ENCODE measurements around the gene NCSTN.

The NCSTN gene

DNA sequence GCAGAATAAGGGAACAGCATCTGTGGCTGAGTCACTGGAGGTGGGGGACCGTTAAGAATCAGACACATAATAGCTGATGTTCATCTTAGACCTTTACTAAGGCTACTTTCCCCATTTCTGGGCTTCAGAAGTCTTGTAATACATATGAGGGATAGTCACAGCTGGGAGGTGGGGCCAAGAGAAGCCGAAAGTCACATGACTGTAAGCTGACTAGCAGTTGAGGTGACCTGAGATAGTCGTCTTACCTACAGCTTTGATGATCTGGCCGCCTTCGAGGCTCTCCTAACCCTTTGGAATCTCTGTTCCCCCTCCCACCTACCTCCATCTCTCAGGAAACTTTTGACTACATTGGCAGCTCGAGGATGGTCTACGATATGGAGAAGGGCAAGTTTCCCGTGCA lies 9.4 kb downstream of the NCSTN start:
- no peak for DNase-seq (ENCODE audit: low read depth)

DNA sequence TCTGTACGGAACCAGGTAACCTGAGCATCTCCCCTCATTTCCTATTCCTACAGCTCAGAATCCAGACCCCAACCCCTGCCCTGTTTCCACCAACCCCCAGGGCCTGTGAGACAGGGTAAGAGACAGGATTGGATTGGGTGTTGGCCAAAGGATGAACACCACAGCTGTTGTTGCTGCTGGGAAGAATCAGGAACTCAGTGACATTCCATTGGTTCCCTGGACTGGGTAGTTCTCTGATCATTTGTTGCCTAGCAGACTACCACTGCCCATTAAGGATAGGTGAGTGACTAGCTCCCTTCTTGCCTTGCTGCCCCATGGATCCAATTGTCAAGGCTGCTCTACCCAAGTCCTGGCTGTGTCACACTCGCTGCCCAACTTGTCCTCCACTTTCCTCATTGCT lies 10.0 kb downstream of the NCSTN start:
- no peak for DNase-seq (ENCODE audit: low read depth)

DNA sequence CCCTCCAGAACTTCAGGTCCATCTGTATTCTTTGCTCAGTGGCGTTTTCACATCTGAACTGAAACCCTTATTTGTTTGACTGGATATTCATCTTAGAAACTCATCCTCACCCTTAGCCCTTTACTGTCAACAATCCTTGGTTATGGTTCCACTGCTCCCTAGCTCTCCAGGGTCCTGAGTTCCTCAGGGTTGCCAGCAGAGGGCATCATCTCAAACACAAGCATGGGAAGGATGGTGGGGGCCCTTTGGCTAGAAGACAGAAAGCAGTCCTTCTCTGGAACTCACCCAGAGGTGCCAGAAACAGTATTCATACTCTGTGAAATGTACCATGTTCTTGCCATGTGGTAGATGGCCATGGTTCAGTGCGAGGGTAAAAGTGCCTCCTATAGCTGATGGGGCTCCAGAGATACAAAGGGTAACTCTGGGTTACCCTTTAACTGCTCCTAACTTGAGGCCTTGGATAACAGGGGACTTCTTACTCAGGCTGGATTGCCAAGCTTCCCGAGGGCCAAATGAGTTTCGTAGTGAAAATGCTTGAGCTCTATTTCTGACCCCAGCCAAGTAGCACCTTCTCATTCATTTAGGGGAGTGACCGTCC lies 11.3 kb downstream of the NCSTN start:
- no peak for DNase-seq (ENCODE audit: low read depth)

DNA sequence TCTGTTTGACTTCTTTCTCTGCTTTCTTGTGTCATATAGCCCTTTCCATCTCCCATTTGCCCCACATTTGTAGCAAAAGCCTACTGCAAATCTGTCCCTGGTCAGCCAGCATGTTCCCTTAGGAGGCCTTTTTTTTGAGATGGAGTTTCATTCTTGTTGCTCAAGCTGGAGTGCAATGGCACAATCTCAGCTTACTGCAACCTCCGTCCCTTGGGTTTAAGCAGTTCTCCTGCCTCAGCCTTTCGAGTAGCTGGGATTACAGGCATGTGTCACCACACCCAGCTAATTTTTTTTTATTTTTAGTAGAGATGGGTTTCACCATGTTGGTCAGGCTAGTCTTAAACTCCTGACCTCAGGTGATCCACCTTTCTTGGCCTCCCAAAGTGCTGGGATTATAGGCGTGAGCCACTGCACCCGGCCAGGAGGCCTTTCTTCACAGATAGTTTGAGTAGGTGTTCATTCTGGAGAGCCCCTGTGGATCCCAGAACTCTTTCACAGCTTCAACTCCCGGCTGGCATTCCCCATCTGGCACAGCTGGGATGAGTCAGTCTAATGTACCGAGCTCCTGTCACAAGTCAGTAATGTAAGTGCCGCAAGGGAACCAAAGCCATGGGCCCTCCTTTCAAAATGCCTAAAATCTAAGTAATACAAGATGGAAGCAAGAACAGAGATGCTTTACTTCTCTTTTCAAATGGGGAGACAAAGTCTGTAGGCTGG lies 14.3 kb downstream of the NCSTN start:
- no peak for DNase-seq (ENCODE audit: low read depth)

DNA sequence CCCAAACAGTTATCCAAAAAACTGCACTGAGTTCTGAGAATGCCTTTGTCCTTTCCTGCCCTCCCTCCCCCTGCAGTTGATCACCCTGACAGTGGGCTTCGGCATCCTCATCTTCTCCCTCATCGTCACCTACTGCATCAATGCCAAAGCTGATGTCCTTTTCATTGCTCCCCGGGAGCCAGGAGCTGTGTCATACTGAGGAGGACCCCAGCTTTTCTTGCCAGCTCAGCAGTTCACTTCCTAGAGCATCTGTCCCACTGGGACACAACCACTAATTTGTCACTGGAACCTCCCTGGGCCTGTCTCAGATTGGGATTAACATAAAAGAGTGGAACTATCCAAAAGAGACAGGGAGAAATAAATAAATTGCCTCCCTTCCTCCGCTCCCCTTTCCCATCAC lies 14.9 kb downstream of the NCSTN start:
- DNase-seq (ENCODE audit: low read depth), result no peak

DNA sequence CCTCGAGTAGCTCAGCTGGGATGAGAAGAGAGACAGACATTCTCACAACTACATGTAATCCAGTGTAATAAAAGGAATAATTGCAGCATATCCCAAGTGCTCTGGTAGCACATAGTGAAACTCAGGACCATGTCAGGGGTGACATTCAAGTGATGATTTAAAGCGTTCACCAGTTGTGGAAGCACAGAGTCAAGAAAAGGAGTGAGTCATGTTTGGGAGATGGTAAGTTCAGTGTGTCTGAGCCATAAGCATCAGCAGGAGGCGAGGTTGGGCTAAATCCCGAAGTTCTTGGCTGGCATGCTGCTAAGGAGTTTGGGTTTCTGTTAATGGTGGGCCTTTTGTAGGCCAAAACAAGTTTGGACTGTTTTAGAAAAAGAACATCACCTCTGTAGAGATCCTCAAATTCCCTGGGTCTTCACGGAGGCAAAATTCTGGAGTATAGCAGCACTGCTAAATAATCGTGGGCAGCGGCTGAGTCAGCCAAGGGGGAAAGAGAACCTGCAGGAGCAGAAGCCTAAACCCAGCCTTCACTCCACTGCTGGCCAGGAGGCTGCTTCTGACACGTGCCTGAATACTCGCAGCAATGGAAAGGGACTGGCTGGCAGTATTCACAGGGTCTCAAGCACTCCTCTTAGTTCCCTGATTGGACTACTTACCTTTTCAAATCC lies 16.5 kb downstream of the NCSTN start:
- DNase-seq (ENCODE audit: low read depth), result no peak

DNA sequence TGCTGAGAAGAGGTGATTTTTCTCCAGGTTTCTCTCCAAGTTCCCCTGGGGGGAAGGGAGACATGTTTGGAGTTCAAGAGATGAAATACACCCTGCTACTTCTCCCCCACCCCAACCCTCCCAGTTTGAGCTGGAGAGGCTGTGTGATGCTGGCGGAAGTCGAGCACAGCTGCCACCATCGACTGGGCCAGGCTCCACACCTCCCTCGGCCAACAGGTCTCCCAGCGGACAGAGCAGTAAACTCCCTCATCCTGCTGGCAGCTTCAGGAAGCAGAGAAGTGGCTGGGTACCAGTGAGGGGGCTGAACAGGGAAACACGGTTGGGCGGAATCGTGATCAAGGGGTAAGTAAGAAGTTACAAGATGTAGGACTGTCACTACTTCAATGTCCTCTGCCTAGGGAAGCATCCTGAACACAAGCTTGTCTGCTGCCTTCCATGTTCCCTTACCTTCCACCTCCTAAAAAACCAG lies 17.1 kb downstream of the NCSTN start:
- DNase-seq (ENCODE audit: low read depth), result no peak

DNA sequence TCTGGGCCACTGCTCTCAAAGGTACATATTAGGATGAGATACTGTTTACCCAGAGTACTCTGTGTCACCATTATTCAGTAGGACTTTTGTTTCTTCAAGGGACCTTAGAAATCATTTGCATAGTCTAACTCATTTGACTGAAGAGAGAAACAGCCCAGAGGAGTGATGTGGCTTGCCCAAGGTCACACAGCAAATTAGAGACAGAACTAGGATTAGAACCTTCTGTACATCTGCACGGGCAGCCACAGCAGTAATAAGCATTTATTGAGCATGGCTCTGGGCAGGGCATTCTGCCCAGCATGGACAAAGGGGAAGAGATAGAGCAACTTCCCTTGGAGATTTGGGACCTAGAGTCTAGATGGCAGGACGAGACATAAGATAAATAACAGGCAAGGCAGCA lies 18.0 kb downstream of the NCSTN start:
- no peak for DNase-seq (ENCODE audit: low read depth)

DNA sequence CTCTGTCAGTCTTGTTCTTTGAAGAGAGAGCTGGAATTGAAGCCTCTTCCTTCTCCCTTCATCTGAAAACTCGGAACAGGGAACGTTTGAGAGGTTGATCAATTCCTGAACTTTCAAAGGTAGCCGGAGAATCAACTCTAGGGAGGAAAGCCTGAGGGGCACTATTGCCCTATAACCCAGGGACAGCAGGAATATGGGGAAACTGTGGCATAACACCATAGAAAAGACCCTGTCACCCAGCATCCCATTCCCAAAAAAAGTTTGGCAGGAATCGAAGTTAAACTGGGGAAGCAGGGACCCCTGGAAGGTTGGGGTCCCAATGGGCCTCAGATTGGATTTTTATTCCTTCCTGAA lies 18.6 kb downstream of the NCSTN start:
- no peak for DNase-seq (ENCODE audit: low read depth)

DNA sequence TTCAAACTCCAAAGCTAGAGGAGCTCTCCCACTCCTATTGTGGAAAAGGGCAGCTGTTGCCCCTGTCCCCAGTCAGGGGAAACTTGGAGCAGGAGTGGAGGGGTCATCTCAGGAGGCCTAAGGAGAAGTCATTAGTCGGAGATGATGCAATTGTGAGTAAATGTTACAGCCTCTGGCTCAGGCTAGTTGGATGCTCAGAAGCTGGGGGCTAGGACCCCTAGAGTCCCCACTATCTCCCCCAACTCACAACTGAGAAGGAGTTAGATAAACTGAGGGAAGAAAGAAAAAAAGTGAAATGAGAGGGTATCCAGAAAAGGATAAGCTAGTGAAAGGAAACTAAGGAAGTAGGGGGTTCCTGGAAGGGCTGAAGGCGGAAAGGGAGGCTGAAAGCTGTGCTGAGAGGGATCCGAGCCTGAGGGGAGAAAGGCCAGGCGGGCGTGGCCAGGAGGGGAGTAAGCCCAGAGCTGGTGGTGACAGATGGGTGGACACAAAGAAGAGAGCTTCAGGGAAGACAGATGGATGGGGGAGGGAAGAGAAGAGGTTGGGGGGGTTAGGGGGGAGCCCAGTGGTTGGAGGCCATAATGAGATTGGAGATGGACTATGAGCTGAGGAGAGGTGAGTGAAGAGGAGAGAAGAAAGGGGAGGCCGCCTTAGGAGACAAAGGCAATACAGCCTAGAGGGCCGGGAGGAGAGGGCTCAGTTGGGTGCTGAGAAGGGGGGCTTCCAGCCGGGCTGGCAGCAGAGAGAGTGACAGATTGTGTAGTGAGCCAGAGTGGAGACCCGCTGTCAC lies 19.2 kb downstream of the NCSTN start:
- no peak for DNase-seq (ENCODE audit: low read depth)

DNA sequence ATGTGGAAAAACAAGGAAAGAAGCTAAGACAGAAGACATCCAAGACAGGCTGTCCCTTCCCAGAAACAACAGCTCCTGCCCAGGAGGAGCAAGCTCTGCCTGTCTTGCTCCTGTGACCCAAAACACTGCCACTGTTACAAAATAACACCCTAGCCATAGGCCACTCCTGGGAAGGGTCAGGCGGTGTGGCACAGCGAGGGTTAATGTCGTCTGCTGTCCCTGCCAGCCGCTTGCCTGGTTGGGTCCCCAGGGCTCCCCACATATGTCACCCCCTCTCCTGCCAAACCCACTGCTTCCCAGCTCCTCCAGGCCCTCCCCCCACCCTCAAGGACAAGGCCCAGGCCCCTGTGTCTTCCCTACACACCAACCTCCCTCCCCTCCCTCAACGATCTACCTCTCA lies 19.8 kb downstream of the NCSTN start:
- DNase-seq (ENCODE audit: low read depth), result no peak

DNA sequence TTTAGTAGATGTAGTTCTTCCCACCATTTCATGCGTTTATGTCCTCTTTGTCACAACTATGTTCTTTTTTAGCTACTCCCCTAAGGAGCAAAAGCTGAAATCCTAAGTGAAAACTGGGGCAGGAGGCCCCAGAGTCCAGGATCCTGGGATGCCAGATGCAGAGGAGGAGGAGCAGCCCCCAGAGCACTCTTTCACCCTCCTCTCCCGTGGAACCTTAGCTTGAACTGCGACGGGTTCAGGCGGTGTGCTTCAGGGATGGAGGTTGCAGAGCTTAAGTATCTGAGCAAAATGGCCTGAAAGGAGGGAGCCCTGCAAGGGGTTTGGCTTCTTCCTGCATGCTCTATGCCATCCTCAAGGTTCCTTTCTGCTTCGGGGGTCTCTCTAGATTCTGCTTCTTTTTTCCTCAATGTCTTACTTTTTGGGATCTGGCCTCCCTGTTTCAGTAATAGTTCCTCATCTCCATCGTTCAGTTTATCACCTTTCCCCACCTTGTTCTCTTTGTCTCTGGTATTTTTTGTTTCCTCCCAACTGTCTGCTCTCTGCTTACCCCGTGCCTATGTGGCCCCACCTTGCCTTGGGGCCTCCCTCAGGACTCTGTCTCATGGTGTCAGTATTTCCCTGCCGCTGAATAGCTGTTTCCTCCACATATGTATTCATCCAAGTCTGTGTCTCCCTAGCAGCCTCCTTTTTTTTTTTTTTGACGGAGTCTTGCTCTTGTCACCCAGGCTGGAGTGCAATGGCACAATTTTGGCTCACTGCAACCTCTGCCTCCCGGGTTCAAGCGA lies 21.0 kb downstream of the NCSTN start:
- DNase-seq (ENCODE audit: low read depth), result no peak

DNA sequence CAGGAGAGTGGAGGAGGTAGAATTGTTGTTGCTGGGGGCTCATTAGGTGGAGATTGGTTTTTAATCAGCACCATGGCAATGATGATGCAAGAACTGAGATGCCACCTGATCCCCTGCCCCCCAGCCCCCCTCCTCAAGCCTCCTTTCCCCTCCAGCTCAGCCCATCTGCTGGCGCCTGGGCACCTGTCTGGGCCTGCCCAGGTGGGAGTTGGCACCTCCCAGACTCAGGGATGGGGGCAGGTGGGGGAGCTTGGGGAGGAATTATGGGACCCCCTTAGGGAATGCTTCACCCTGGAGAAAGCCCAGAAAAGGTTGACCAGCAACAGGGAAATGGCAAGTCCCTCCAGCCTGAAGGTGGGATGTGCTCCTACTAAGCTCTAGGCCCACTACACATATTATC lies 22.1 kb downstream of the NCSTN start:
- DNase-seq (ENCODE audit: low read depth), result no peak

DNA sequence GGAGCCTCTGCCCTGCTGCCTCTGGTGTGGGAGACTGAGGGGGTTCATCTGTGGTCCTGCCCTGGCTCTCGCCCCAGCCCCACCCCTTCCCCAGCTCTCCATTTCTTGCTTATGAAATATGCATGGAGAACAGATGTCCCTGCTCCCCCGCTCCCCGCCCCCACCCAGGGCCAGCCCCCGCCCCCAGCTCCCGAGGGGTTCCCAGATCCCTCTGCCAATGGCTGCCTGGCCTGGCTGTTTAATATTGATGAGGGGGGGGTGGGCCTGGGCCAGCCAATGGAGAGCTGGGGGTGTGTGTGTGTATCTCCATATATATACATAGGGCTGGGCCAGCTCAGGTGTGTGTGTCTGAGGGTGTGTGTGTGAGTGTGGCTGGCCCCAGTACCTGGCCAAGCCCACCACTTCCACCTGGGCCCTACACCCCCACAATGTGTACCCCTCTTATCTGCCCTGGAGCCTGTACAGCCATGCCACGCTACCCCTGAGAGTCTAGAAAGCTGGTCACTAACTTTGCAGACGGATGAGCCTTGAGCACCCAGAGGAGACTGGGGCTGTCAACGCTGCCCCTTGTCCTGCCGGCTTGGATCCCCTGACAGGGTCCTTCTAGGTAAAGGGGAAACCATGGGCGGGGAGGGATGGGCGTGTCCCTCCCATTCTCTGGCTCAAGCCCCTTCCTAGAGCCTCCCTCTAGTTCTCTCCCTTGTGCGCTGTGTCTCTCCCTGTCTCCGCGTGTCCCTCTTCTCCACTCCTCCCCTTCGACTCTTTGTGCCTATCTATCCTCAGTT lies 23.7 kb downstream of the NCSTN start, which contains the start of gene NHLH1:
Gene NHLH1, plus strand, starts transcription at position 341 of the 785 bp plus-strand sequence. CDS start 3,661 bp downstream, outside the sequence.
- DNase-seq (ENCODE audit: low read depth), result no peak

DNA sequence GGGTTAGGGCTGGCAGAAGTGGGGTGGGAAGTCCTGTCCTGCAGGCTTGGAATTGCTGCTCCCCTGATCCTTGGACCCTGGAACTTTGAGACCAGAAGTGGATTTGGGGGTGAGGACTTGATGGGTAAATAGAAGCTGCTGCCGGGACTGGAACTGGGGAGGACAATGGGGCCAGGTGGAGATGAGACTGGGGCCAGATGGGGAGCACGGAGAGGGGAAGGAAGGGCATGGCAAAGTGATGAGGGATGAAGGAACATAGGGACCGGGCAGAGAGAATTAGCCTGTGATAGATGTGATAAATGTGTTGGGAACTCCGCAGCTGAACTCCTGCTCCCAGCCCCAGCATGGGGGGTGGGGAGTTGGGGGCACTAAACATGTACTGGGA lies 24.3 kb downstream of the NCSTN start:
- no peak for DNase-seq (ENCODE audit: low read depth)

DNA sequence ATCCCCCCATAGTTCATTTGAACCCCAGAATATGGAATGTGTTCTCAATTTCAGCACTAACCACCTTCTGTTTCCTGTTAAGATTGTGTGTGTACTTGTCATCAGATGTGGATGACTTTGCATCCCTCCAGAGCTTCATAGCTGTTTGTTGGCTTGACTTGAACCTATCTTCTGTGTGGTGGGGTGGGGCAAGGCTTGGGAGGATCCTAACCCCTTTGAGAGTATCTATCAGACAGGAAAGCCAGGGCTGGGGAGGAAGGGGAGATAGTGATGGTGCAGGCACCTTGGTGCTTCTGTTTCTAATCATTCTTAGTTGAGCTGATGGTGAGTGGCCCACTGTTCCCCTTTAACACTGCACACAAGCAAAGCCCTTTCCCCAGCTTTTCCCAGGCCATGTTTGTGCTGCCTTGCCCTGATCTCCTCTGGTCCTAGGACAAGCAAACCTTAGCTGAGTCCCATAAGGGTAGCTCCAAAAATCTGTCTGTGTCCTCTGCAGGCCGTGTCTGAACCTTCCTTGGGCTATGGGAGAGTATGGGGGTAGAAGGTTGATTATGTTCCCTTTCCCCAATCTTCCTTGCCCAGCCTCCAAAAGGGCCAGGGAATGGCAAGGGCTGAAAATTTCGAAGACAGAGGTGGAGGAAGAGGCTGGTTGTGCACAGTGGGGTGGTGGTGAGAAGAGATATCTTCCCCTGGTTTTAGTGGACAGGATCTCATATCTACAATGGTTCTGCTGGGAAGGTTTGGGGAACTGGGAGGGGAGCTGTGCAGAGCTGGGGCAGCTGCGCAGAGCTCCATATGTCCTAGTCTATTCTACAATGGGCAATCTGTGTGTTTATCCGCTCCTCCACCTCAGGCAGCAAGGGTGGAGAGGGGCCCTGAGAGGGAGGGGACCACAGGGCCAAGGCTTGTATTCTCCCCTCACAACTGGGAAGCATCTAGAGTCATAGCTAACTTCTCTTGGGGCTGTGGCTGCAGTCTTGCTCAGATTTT lies 25.0 kb downstream of the NCSTN start:
- peak; percentile 54 for DNase-seq (ENCODE audit: low read depth)

DNA sequence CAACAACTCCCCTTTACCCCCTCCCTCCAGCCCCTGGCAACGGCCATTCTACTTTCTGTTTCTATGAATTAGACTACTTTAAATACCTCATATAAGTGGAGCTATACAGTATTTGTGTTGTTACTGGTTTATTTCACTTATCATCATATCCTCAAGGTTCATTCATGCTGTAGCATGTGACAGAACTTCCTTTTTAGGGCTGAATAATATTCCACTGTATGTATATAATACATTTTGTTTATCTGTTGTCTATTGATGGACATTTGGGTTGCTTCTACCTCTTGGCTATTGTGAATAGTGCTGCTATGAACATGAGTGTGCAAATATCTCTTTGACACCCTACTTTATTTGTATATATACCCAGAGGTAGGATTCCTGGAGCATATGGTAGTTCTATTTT lies 25.9 kb downstream of the NCSTN start:
- no peak for DNase-seq (ENCODE audit: low read depth)

DNA sequence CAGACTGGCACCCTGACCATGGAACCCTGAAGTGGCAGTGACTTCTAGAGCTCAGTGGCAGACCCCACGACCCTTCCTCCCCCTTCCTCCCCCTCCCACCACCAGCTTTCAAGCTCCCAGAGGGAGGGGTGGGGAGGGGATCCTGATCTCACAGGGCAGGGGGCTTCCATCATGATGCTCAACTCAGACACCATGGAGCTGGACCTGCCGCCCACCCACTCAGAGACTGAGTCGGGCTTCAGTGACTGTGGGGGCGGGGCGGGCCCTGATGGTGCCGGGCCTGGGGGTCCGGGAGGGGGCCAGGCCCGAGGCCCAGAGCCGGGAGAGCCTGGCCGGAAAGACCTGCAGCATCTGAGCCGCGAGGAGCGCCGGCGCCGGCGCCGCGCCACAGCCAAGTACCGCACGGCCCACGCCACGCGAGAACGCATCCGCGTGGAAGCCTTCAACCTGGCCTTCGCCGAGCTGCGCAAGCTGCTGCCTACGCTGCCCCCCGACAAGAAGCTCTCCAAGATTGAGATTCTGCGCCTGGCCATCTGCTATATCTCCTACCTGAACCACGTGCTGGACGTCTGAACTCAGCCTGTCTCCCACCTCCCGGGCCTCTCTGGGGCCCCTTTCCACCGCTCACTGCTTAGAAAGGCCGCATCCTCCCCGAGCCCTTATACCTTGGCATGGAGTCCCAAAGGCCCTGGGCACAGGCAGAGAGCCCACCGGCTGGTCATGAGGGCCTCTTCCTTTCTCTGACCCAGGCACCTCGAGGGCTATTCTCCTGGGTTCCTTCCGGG lies 27.6 kb downstream of the NCSTN start:
- DNase-seq (ENCODE audit: low read depth), result no peak

DNA sequence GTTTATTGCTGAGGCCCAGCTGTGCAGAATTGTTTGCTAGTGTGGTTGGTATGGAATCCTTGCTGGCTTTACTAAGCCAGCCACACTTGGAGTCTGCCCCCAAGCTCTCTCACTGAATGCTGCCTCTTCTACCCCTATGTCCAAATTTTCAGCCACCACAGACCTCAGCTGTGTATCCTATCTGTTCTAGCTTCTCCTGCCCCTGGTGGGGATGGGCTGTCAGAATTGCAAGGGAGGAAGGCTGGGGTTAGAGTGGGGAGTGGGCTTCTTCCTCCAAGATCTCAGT lies 28.1 kb downstream of the NCSTN start:
- DNase-seq (ENCODE audit: low read depth), result no peak

All from CMK (cell line).